GM10266 (cell line): ENCODE data around the gene COP1.
"Not testable (repeated sequence)": the region's sequence is repeated elsewhere in the genome, so short reads cannot be mapped to it uniquely, and the experiment has no call there.

Experiments used
- DNase-seq: peaks from one replicate; pipeline ENCODE4 v3.0.0; 2012; ENCODE audit errors: extremely low spot score
- CTCF ChIP-seq: IDR thresholded peaks from 2 replicates; pipeline ENCODE4 v1.5.1; 2012; ENCODE audit warnings: mild to moderate bottlenecking, low read depth; ENCODE audit not compliant: control insufficient read depth, insufficient read depth; ENCODE audit errors: missing control alignments

COP1 gene

DNA sequence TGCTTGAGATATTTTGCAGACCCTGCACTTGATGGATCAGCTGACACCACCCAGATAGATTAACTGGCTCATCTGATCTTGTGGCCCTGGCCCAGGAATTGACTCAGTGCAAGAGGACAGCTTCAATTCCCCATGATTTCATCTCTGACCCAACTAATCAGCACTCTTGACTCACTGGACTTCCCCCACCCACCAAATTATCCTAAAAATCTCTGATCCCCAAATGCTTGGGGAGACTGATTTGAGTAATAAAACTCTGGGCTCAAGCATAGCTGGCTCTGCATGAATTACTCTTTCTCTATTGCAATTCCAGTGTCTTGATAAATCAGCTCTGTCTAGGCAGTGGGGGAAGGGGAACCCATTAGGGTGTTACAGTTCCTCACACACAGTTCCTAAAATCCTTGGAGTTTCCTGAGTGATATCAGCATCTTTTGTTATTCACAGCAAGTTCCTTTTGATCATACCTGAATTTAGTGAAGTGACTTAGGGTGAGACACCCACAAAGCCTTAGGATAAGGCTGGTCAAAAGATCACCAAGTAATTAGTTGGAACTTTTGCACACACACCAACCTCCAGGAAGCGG, 104.2 kb downstream of the COP1 start:
- no peak for DNase-seq
- TF ChIP-seq CTCF: no peak

DNA sequence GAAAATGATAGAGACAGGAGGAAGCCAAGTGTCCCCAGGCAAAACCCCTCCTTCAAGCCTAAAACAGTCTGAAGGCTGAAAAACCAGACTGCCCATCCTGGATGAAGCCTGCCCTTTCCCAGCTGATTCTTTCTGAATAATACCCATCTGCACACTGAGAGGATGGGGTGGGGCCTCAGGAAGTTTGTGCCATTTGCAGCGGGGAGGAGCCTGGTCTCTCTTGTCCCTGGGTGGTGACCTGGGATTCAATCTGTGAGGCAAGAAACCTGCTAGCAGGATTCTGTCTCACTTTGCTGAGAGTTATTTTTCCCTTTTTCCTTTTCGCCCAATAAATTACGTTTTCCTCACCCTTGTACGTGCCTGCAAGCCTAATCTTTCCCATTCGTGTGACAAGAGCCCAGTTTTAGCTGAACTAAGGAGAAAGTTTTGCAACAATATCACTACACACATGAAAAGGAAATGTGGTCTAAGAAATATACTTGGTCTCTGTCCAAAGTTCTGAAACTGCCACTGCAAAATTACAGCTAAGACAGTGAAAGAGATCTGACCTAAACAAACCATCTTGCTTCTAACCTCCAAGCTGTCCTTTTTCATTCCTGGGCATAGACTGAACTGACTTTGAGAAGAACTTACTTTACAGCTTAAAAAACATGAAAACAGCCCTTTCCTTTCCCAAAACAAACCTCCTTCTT, 105.0 kb downstream of the COP1 start:
- no peak for TF ChIP-seq CTCF
- no peak for DNase-seq

- TF ChIP-seq CTCF: no peak
- no peak for DNase-seq
Measured at GRCh38 chr1:176098560-176098959, 108.5 kb downstream of the COP1 start.

- no peak for TF ChIP-seq CTCF
- no peak for DNase-seq
Measured at GRCh38 chr1:176096015-176096414, 111.1 kb downstream of the COP1 start.

DNA sequence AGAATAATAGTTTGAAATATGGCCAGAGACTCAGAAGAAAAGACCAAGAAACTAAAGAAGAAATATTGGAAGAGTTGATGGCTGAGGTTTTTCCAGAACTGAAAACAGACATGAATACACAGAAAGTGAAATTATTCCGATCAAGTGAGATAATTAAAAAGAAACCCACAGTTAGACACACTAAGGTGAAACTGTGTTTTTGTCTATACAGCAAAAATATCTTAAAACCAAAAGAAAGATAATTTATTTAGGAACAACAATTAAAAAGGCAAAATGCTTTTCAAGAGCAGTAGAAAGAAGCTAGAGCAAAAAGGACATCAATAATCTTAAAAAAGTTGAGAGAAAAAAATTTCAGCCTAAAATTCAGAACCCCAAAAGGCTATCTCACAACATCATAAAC, 116.3 kb downstream of the COP1 start:
- TF ChIP-seq CTCF: no peak

DNA sequence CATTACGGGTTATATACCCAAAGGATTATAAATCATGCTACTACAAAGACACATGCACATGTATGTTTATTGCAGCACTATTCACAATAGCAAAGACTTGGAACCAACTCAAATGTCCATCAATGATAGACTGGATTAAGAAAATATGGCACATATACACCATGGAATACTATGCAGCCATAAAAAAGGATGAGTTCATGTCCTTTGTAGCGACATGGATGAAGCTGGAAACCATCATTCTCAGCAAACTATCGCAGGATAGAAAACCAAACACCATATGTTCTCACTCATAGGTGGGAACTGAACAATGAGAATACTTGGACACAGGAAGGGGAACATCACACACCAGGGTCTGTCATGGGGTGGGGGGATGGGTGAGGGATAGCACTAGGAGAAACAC, 119.3 kb downstream of the COP1 start:
- DNase-seq: not testable (repeated sequence)

More for the DNA sequence above, 116.3 kb downstream of the COP1 start:
- no peak for DNase-seq

DNA sequence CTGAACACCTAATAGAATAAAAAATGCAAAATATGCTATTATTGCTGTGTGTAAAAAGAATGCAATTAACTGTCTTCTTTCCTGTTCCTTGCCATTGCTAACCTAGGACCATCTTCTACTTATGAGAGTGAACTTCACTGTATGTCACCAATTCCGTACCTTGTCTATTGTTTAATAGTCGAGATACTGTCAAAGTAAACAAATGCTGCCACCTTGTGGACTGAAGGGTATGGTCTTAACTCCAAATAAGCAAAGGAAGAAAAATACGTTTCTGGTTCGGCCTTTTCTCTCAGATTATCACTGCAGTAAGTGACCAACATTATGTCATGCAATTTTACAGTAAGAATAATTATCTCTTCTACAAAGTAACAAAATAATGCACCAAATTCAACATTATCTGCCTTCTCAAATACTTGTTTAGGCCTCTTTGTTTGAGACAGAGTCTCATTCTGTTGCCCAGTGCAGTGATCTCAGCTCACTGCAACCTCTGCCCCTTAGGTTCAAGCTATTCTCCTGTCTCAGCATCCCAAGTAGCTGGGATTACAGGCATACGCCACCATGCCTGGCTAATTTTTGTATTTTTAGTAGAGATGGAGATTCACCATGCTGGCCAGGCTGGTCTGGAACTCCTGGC, 133.4 kb downstream of the COP1 start:
- peak; percentile 60 for TF ChIP-seq CTCF
- DNase-seq: peak; percentile 38

- no peak for DNase-seq
- no peak for TF ChIP-seq CTCF
Measured at GRCh38 chr1:176068901-176069300, 138.2 kb downstream of the COP1 start.
